MM.1S (cell line): Measurements from ENCODE around the gene MSS51.

Source experiments
- DNase-seq: peaks from one replicate; pipeline ENCODE4 v3.0.0-alpha.2; 2015
- H2AFZ ChIP-seq: fragments of 300-600 bp; sonication (generic); 2 replicates; pipeline ENCODE4 v1.6.0; 2016; ENCODE audit warnings: antibody characterized with exemption, low read length
- H3F3A ChIP-seq: fragments of 300-600 bp; sonication (generic); 2 replicates; pipeline ENCODE4 v1.6.1; 2016; ENCODE audit warnings: mild to moderate bottlenecking, antibody characterized with exemption, low read length, moderate library complexity, mixed read lengths; ENCODE audit not compliant: insufficient read depth
- H3K27ac ChIP-seq: fragments of 300-600 bp; sonication (generic); 2 replicates; pipeline ENCODE4 v1.5.1; 2016; ENCODE audit warnings: mild to moderate bottlenecking, low read length
- H3K27me3 ChIP-seq: fragments of 300-600 bp; sonication (generic); replicated peaks from 2 replicates; pipeline ENCODE4 v1.6.0; 2016; ENCODE audit warnings: low read length; ENCODE audit not compliant: insufficient read depth
- H3K36me3 ChIP-seq: fragments of 300-600 bp; sonication (generic); replicated peaks from 2 replicates; pipeline ENCODE4 v1.6.1; 2016; ENCODE audit warnings: mild to moderate bottlenecking, low read length, mixed read lengths; ENCODE audit not compliant: insufficient read depth
- H3K4me1 ChIP-seq: fragments of 300-600 bp; sonication (generic); 2 replicates; pipeline ENCODE4 v1.6.1; 2016; ENCODE audit warnings: low read length, mixed read lengths
- H3K4me2 ChIP-seq: fragments of 300-600 bp; sonication (generic); 2 replicates; pipeline ENCODE4 v1.6.0; 2016; ENCODE audit warnings: low read depth, low read length
- H3K4me3 ChIP-seq: fragments of 300-600 bp; sonication (generic); 2 replicates; pipeline ENCODE4 v1.5.1; 2016; ENCODE audit warnings: low read length, mixed read lengths
- H3K79me2 ChIP-seq: fragments of 300-600 bp; sonication (generic); 2 replicates; pipeline ENCODE4 v1.6.1; 2016; ENCODE audit warnings: mixed run types, low read length, mixed read lengths
- H3K9ac ChIP-seq: fragments of 300-600 bp; sonication (generic); 2 replicates; pipeline ENCODE4 v1.6.1; 2016; ENCODE audit warnings: low read length, mixed read lengths
- H3K9me2 ChIP-seq: fragments of 300-600 bp; sonication (generic); replicated peaks from 2 replicates; pipeline ENCODE4 v1.6.1; 2016; ENCODE audit warnings: mild to moderate bottlenecking, low read length, mixed read lengths; ENCODE audit not compliant: insufficient read depth
- H3K9me3 ChIP-seq: fragments of 300-600 bp; sonication (generic); replicated peaks from 2 replicates; pipeline ENCODE4 v1.6.1; 2016; ENCODE audit warnings: mild to moderate bottlenecking, low read length, mixed read lengths; ENCODE audit not compliant: insufficient read depth
- H4K20me1 ChIP-seq: fragments of 300-600 bp; sonication (generic); 2 replicates; pipeline ENCODE4 v1.6.1; 2016; ENCODE audit warnings: mild to moderate bottlenecking, low read length, moderate library complexity, mixed read lengths; ENCODE audit not compliant: insufficient read depth
- CTCF ChIP-seq: fragments of 300-600 bp; sonication (generic); IDR thresholded peaks from 2 replicates; pipeline ENCODE4 v1.5.1; 2016; ENCODE audit warnings: antibody characterized with exemption, low read length, mixed read lengths
- EZH2 ChIP-seq: fragments of 300-600 bp; sonication (generic); optimal IDR thresholded peaks from 2 replicates; pipeline ENCODE3; 2017; ENCODE audit warnings: low read depth, mild to moderate bottlenecking, antibody characterized with exemption, low read length, mixed read lengths
- EZH2phosphoT487 ChIP-seq: fragments of 300-600 bp; sonication (generic); IDR thresholded peaks from 2 replicates; pipeline ENCODE4 v1.6.1; 2018; ENCODE audit warnings: antibody characterized with exemption, low read length

The MSS51 gene

GRCh38 chr10:73413528-73414229, 19.7 kb downstream of the MSS51 start, which contains the start of gene ANXA7:
Gene ANXA7, minus strand, starts transcription at chr10:73414058. Its CDS starts 13,202 bp downstream, at chr10:73400856.
- H3K36me3 ChIP-seq = no peaks in the 10 kb centered on the region
- H3K79me2 ChIP-seq = peaks cover 51% of the 10 kb centered on the region
- H4K20me1 ChIP-seq = no peaks in the 10 kb centered on the region; the same call in 1 of the 2 replicates
- no peaks in the 10 kb centered on the region for H3K9me2 ChIP-seq
- peaks cover 7% of the 10 kb centered on the region; the same call in 1 of the 2 replicates for H3K4me1 ChIP-seq
- no peak for TF ChIP-seq CTCF
- no peak for TF ChIP-seq EZH2phosphoT487
- no peak for TF ChIP-seq EZH2
- H3K4me2 ChIP-seq = peak within 1 kb of the TSS; percentile 91
- peak within 1 kb of the TSS; percentile 95 for H3K27ac ChIP-seq
- no peaks in the 10 kb centered on the region for H3K9me3 ChIP-seq
- DNase-seq = peak; percentile 93
- peaks cover 14% of the 10 kb centered on the region for H3F3A ChIP-seq
- H3K9ac ChIP-seq = peak within 1 kb of the TSS; percentile 98
- H2AFZ ChIP-seq = peak within 1 kb of the TSS; percentile 82
- peak within 1 kb of the TSS; percentile 94 for H3K4me3 ChIP-seq
- H3K27me3 ChIP-seq = no peaks in the 10 kb centered on the region

- Histone ChIP-seq H3K9me3 (no peaks in the 10 kb centered on the region), H3K4me2 (peak overlapping the region; percentile 91), H3K9me2 (no peaks in the 10 kb centered on the region), H3K4me3 (peak overlapping the region; percentile 94), H3K27me3 (no peaks in the 10 kb centered on the region), H3K4me1 (peaks cover 7% of the 10 kb centered on the region; the same call in 1 of the 2 replicates), H2AFZ (peak overlapping the region; percentile 82), H3K36me3 (0 out of 2 replicates have a peak, but pooled peaks cover under 1% of the 10 kb centered on the region), H3K79me2 (peaks cover 57% of the 10 kb centered on the region), H4K20me1 (peaks cover 1% of the 10 kb centered on the region; the same call in 1 of the 2 replicates), H3K9ac (peak overlapping the region; percentile 98), H3K27ac (peak overlapping the region; percentile 95), H3F3A (peaks cover 14% of the 10 kb centered on the region)
- peak; percentile 63 for DNase-seq
- TF ChIP-seq EZH2 = no peak
- TF ChIP-seq EZH2phosphoT487 = no peak
- no peak for TF ChIP-seq CTCF
Measured at GRCh38 chr10:73413108-73413527, 20.2 kb downstream of the MSS51 start.

- no peak overlapping the region for H3K4me2 ChIP-seq
- no peak overlapping the region for H2AFZ ChIP-seq
Measured at GRCh38 chr10:73410897-73411296, 22.5 kb downstream of the MSS51 start.

More at GRCh38 chr10:73410897-73411296, 22.5 kb downstream of the MSS51 start:
- peaks cover 3% of the 10 kb centered on the region; the same call in 1 of the 2 replicates for H4K20me1 ChIP-seq
- TF ChIP-seq EZH2phosphoT487 (no peak), CTCF (no peak), EZH2 (no peak)
- no peak overlapping the region for H3K27ac ChIP-seq
- no peaks in the 10 kb centered on the region for H3K9me3 ChIP-seq
- 0 out of 2 replicates have a peak, but pooled peaks cover 4% of the 10 kb centered on the region for H3K36me3 ChIP-seq
- peaks cover 14% of the 10 kb centered on the region for H3F3A ChIP-seq
- no peaks in the 10 kb centered on the region for H3K9me2 ChIP-seq
- peaks cover 79% of the 10 kb centered on the region for H3K79me2 ChIP-seq
- no peaks in the 10 kb centered on the region for H3K27me3 ChIP-seq
- H3K9ac ChIP-seq = no peak overlapping the region
- no peak for DNase-seq
- H3K4me1 ChIP-seq = peaks cover 7% of the 10 kb centered on the region; the same call in 1 of the 2 replicates
- H3K4me3 ChIP-seq = no peak overlapping the region
